Parathyroid adenoma (tissue), 2 donors: ENCODE data around the gene ZP2.

Experiments used
- H2AFZ ChIP-seq: fragments of 300-600 bp; sonication (generic); one replicate; pipeline ENCODE4 v1.7.0; 2017; ENCODE audit warnings: antibody characterized with exemption, mild to moderate bottlenecking
- H3K27ac ChIP-seq: fragments of 300-600 bp; sonication (generic); one replicate; pipeline ENCODE4 v1.7.0; 2017
- H3K27me3 ChIP-seq: fragments of 300-600 bp; sonication (generic); one replicate; pipeline ENCODE4 v1.7.0; 2017; ENCODE audit warnings: low read length; ENCODE audit not compliant: control insufficient read depth, insufficient read depth
- H3K36me3 ChIP-seq: fragments of 300-600 bp; sonication (generic); one replicate; pipeline ENCODE4 v1.7.0; 2017; ENCODE audit warnings: low read length; ENCODE audit not compliant: control insufficient read depth, insufficient read depth
- H3K4me1 ChIP-seq: fragments of 300-600 bp; sonication (generic); one replicate; pipeline ENCODE4 v1.7.0; 2017; ENCODE audit warnings: control low read depth
- H3K4me2 ChIP-seq: fragments of 300-600 bp; sonication (generic); one replicate; pipeline ENCODE4 v1.7.0; 2017; ENCODE audit warnings: low read length
- H3K4me3 ChIP-seq: fragments of 300-600 bp; sonication (generic); one replicate; pipeline ENCODE4 v1.7.0; 2017; ENCODE audit warnings: low read depth, low read length
- H3K79me2 ChIP-seq: fragments of 300-600 bp; sonication (generic); one replicate; pipeline ENCODE4 v1.7.0; 2017; ENCODE audit warnings: control low read depth
- H3K9ac ChIP-seq: fragments of 300-600 bp; sonication (generic); one replicate; pipeline ENCODE4 v1.7.0; 2017; ENCODE audit warnings: mild to moderate bottlenecking
- H3K9me3 ChIP-seq: fragments of 300-600 bp; sonication (generic); one replicate; pipeline ENCODE4 v1.7.0; 2017; ENCODE audit warnings: low read length; ENCODE audit not compliant: control insufficient read depth
- CTCF ChIP-seq: fragments of 300-600 bp; sonication (generic); IDR thresholded peaks from one replicate; pipeline ENCODE4 v1.7.0; 2017; ENCODE audit warnings: antibody characterized with exemption, mild to moderate bottlenecking
- donor health status: primary hyperparathyroidism.

The ZP2 gene

DNA sequence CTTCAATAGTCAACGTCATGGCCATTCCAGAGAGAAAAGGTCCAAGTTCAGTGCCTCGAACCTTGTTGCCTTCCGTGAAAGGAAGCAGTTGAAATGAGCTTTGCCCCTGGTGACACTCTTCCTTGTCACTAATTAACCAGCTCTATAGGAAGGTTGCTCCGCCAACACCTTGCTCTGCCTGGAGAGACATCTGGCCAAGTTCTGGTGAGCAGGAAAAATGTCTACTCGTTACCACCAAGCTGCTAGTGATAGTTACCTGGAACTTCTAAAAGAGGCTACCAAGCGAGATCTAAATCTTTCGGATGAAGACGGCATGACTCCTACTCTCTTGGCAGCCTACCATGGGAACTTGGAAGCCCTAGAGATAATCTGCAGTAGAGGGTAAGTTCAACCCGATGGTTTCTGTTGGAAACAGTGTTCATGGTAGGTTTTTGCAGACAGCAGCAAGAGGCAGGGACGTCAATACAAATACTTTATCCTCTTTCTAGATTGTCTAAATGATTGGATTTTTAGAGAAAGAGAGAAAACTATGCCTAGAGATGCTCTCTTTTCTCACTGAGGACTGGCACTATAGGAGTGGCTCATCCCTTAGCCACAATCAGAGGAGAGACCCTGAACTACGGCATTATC lies 22.3 kb upstream of the ZP2 start, which contains the start of gene ANKS4B:
Gene ANKS4B, plus strand, starts transcription at position 179 of the 630 bp plus-strand sequence. Its CDS starts 39 bp downstream, at position 218.
- Histone ChIP-seq H3K27me3 (no peaks in the 10 kb centered on the region), H3K4me1 (no peaks in the 10 kb centered on the region), H3K9me3 (no peaks in the 10 kb centered on the region), H3K27ac (no peak within 1 kb of the TSS), H2AFZ (no peak within 1 kb of the TSS), H3K4me3 (no peak within 1 kb of the TSS), H3K79me2 (no peaks in the 10 kb centered on the region), H3K36me3 (no peaks in the 10 kb centered on the region), H3K4me2 (no peak within 1 kb of the TSS), H3K9ac (no peak within 1 kb of the TSS)
- TF ChIP-seq CTCF = no peak

GRCh38 chr16:21233045-21233520 lies 21.7 kb upstream of the ZP2 start:
- no peaks in the 10 kb centered on the region for H3K36me3 ChIP-seq
- no peaks in the 10 kb centered on the region for H3K79me2 ChIP-seq
- no peaks in the 10 kb centered on the region for H3K4me1 ChIP-seq
- H3K9ac ChIP-seq = no peak overlapping the region
- no peak for TF ChIP-seq CTCF
- H3K4me3 ChIP-seq = no peak overlapping the region
- no peak overlapping the region for H3K27ac ChIP-seq
- no peaks in the 10 kb centered on the region for H3K9me3 ChIP-seq
- H3K27me3 ChIP-seq = no peaks in the 10 kb centered on the region
- H2AFZ ChIP-seq = no peak overlapping the region
- no peak overlapping the region for H3K4me2 ChIP-seq

- Histone ChIP-seq H3K4me3 (no peak overlapping the region), H2AFZ (no peak overlapping the region), H3K9ac (no peak overlapping the region), H3K36me3 (no peaks in the 10 kb centered on the region), H3K4me2 (no peak overlapping the region), H3K27me3 (no peaks in the 10 kb centered on the region), H3K4me1 (no peaks in the 10 kb centered on the region), H3K79me2 (no peaks in the 10 kb centered on the region), H3K27ac (no peak overlapping the region), H3K9me3 (no peaks in the 10 kb centered on the region)
- no peak for TF ChIP-seq CTCF
Measured at GRCh38 chr16:21228361-21228872, 17.0 kb upstream of the ZP2 start.

DNA sequence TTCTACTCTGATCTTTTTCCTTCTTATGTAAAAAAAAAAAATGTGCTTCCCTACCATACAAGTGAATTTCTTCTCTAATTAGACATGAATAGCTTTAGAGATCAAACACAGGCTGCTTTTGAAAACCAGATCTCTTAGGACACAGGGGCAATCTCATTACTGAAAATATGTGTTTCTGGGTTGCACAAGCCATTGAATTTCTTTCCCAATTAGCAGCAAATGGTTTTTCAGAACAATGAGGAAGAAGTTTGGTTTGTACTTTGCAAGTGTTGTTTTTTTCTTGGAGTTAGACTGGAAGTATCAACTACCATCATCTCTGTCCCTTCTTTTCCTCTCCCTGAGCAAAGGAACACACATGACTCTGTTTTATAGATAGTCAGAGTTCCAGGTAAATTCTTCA lies 16.5 kb upstream of the ZP2 start:
- Histone ChIP-seq H3K4me2 (no peak overlapping the region), H3K27ac (no peak overlapping the region), H3K27me3 (no peaks in the 10 kb centered on the region), H3K79me2 (no peaks in the 10 kb centered on the region), H3K4me1 (no peaks in the 10 kb centered on the region), H3K9me3 (no peaks in the 10 kb centered on the region), H3K4me3 (no peak overlapping the region), H3K9ac (no peak overlapping the region), H3K36me3 (no peaks in the 10 kb centered on the region), H2AFZ (no peak overlapping the region)
- no peak for TF ChIP-seq CTCF

DNA sequence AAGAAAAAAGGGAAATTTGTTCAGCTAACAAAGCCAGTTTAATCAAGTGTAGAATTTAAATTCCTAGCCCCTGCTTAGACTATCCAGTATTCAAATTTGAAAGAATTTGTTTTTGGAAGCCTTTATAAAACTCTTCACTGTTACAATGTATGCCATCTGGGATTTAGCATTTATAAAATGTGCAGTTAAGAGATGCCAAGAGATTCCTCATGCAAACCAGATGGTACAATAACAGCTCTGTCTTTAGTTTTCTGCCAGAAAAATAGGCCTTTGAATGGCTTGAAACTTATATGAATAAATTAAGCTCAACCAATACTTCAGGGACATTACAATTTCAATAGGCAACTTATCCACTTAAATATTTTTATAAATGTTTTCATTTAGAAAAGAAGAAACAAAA lies 15.4 kb upstream of the ZP2 start:
- Histone ChIP-seq H3K27me3 (no peaks in the 10 kb centered on the region), H3K36me3 (no peaks in the 10 kb centered on the region), H3K4me1 (no peaks in the 10 kb centered on the region), H3K9me3 (no peaks in the 10 kb centered on the region), H3K27ac (no peak overlapping the region), H3K79me2 (no peaks in the 10 kb centered on the region), H3K4me3 (no peak overlapping the region), H2AFZ (no peak overlapping the region), H3K4me2 (no peak overlapping the region), H3K9ac (no peak overlapping the region)
- TF ChIP-seq CTCF = no peak
